Activated CD8-positive, alpha-beta memory T cell treated with anti-CD3 and anti-CD28 coated beads for 36 hours (primary cell): ENCODE measurements around the gene ELF5. TPM values are rescaled to one million over a fixed set of nuclear protein-coding genes. Genes with fewer than 3 reads are reported as not detected.

Experiments used
- CTCF ChIA-PET: fragments of 350-600 bp; sonication (Branson Sonifier 250); formaldehyde crosslinking; loops from one replicate; lab custom pipeline; 2021; ENCODE audit warnings: antibody characterized with exemption; lab: Charles Lee
- POLR2A ChIA-PET: fragments of 350-600 bp; sonication (Branson Sonifier 250); formaldehyde crosslinking; loops from one replicate; lab custom pipeline; 2021; ENCODE audit warnings: antibody characterized with exemption; lab: Charles Lee
- total RNA-seq, 2 experiments: library from RNA; stranded (reverse); gene quantifications; one replicate each; pipeline ENCODE4 v1.2.3, GENCODE V29; 2021

The ELF5 gene
- not detected for total RNA-seq

DNA sequence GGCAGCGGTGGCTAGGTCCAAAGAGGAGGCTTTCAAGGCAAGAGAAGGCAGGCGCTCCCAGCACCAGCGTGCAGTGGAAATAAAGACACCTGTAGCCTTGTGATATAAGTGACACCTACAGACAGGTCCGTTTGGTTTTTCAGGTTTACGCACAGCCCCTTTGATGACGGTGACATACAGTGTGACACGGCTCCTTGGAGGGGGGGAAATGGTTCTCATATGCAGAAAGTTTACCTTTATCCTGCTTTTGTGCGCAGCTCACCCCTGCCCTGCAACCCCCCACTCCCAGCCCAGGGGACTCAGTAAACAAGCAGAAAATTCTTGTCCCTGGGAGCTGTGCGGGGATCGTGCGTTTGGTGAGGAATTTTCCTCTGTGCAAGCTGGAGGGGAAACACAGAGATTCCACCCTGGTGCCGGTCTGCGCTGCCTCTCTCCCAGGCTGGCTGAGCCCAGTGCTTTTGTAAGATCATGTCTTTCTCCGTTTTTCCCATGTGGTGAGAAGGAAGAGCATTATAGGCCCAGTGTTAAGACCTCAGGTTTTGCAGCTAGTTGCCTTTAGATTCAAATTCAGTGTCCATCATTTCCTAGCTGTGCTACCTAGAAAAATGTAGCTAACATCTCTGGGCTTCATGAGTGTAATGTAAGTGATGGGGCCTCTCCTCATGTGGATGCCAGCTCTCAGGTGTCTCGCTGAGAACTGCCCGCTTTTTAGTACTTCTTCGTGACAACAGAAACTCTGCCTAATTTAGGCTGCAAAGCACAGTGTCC is at the start of gene ELF5:
TSS of gene ELF5 (minus strand) at position 113 of the 768 bp plus-strand sequence. CDS start 8,045 bp downstream, outside the sequence.
- CTCF ChIA-PET: interaction anchor here (0.6 to 2.3 kb wide), 3 partner anchors 13 to 974 kb away, joined by 3 to 8 read pairs (median 5); no protein-coding TSS in a partner anchor

DNA sequence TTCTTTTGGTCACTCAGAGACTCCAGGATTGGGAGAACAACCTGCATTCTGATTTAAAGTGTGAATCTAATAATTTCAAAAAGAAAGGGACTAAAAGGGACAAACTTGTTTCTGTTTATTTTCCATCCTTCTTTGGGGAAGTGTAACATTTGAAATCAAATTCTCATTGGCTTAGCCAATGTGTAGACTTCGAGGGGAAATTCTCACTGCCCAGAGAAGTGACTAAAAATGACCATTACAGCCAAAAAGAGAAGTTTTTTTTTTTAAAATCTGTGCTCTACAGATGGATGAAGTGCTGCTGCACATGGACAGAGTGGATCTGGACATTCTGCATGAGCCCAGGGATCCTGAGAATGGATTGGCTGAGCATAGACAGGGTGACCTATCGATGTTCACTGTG is 49.4 kb upstream of the ELF5 start:
- ChIA-PET POLR2A (no interaction called here), CTCF (no interaction called here)

More for the DNA sequence above, at the start of gene ELF5:
- POLR2A ChIA-PET: no interaction called here

DNA sequence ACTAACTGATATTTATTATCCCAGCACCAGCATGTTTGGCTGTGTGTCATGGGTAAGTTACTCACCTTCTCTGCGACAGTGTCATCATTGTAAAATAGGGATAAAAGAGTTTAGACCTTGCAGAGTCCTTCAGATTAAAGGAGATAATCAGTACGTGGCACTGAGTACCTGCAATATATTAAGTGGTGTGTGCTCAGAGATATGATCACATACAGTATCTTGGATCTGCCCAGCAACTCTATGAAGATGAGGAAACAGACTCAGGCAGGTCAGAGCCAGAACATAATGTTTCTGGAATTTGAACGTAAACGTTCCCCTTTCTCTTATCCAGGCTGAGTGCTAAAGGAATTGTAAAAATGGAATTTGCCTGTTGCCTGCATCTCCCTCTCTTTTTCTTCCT is 46.9 kb upstream of the ELF5 start:
- CTCF ChIA-PET: interaction anchor here (1.0 kb wide), 1 partner anchor 753 kb away, joined by 3 read pairs; no protein-coding TSS in a partner anchor
- POLR2A ChIA-PET: no interaction called here

DNA sequence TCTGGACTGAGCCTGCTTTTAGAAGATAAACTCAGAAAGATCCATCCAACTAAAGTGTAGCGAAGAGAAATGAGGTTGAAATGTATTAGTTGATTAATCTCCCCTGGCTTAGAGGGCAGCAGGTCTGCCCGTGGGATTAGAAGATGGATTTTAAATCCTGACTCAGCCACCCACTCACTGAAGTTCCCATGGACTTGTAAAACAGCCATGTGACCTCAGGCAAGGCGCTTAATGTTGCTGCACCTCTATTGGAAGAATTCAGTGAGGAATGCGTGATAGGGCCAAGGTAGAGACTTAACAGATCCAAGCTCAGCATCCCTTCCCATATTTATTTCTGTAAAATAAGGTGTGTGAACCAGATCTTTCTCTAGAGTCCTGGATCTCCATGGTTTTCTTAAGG is 45.1 kb upstream of the ELF5 start:
- CTCF ChIA-PET: no interaction called here

DNA sequence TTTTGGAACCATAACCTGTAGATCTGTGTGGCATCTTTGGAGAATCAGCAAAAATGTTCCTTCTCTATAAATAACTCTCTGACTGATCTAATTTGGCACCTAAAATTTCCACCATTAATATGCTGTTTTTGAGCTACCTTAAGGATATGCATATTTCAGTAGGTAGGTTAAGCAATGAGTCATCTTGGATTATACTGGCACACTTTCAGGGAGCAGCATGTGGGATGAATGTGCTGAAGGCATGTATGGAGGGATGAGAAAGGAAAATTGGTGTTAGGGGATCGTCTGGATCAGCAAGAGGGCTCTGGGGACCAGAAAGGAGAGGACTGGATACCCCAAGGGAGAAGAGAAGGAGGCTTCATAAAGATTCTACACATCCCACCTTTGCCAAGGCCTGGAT is 44.6 kb upstream of the ELF5 start:
- CTCF ChIA-PET: no interaction called here
- POLR2A ChIA-PET: no interaction called here

More for the DNA sequence above, 45.1 kb upstream of the ELF5 start:
- POLR2A ChIA-PET: no interaction called here

DNA sequence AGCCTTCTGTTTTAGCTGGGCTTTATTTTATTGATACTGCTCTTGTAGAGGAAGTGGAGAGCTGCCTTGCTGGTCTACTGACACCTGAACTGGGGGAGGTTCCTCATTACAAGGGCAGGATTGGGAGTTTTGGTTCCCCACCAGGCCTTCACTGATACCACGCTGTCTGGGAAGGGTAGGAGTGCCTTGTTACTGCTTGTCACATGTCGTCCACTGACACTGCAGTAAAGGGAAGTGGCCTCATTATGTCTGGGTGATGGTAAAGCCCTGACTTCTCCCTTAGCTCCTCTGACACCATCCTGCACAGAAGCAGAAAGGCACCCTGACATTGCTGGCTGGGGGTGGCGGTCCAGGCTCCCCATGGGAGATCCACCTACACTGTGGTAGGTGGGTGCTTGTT is 38.7 kb upstream of the ELF5 start:
- ChIA-PET CTCF (no interaction called here), POLR2A (no interaction called here)

DNA sequence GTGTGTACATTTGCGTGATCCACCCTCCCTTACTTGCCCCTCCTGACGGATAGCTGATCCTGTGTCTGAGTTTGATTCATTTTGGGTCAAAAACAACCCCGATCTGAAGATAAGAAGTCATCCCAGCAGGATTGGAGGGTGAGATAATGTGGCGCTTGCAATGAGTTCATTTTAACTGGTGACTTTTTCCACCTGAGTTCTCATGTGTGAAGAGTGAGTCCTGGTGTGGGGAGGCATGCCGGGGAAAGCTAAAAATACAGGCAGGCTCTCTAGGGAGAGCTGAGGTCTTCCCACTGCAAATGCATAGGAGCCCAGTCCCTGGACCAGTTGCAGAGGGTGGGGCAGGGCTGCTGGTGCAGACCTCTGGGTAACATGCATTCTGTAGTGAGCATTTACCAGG is 35.7 kb upstream of the ELF5 start:
- CTCF ChIA-PET: no interaction called here
- POLR2A ChIA-PET: no interaction called here

DNA sequence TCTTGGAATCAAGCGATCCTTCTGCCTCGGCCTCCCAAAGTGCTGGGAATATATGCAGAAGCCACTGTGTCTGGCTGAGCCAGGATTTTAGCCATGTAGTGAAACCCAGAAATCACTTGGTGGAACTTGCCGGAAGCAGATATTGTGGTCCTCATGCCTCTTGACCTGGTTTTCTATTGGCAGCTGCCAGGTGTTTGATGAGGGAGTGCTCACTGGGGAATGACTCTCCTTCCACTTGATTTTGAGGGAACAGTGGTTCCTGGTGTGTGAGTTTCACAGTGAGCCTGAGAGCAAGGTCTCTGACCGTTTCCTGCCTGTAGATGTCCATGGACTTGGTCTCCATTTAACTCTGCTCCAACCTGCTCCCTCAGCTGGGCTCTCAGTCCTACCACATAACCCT is 34.7 kb upstream of the ELF5 start:
- ChIA-PET CTCF (no interaction called here), POLR2A (no interaction called here)

DNA sequence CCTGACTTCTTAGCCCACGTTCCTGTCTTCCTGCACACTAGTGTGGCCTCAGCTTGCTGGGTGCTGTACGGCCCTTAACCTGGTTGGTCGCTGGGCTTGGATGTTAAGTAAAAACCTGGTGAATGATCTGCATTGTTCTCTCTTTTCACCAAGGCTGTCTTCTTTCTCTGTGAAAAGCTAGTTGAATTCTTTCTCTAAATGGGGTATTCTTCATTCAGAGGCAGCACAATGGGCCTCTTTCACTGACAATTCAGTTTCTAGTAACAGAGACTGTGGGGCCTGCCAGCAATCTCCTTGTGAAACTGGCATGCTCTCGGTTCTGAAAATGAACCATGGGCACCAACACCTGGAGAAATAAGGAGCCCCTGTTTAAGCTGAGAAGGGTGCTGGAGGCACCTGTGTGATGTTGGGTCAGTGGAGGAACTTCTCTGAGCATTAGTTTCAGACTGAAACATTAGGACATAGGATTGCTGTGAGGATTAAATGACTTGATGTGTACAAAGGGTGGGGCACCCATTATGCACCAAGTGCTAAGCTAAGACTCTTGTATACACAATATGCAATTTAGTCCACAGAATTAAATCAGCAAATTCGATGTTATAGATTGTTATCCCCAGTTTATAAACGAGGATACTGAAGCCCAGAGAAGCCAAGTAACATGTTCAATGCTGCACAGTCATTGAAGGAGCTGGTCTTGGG is 33.1 kb upstream of the ELF5 start:
- ChIA-PET POLR2A (no interaction called here), CTCF (no interaction called here)

DNA sequence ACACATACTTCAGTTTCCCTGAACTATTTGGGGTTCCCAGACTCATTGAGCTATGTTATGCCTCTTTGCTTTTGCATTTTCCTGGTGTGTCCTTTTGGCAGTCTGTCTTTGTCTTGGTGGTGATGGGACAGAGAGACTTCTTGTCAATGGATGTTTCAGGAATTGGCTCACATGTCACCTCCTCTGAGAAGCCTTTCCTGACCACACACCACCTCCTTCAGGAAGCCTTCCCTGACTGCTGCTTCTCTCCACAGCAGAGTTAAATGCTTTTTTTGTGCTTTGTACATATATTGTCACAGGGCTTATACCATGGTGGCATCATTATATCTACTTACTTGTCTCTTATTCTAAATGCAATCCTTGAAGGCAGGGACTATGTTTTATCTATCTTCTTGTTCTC is 28.5 kb upstream of the ELF5 start:
- CTCF ChIA-PET: no interaction called here
- POLR2A ChIA-PET: no interaction called here

DNA sequence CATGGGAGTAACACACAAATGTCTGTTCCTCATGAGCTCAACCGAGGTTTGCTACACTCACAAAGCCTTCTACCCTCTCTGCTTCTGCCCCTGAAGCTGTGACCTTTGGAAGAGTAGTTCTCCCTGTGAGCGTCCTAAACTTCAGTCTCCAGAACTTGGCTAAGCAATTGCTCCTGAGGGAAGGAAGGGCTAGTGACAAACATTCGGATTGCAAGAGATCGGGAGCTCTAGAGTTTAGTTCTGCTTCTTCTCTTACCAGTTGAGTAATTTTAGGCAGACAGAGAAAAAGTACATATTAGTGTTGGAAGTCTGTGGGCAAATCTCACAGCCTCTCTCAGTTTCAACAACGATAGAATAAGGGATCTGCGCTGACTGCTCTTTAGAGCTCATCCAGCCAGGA is 27.3 kb upstream of the ELF5 start:
- CTCF ChIA-PET: no interaction called here
- POLR2A ChIA-PET: no interaction called here

DNA sequence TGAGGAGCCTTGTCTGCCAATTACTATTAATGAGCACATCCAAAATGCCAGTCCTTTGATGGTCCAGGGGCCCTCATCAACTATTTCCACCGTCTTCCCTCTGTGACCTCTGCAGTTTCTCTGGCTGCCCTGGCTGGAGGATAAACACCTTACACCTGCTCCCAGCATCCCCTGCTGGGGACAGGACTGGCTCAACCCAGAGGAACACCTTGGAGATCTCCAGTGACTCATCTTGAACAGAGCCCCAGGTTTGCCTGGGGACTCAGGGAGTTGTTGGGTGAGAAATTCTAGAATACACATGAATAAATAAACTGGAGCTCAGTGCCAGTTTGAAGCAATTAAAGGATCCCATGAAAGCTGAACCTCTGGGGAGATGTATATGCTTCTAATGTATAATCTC is 24.0 kb upstream of the ELF5 start:
- ChIA-PET CTCF (interaction anchor here (0.7 kb wide), 1 partner anchor 73 kb away, joined by 3 read pairs; no protein-coding TSS in a partner anchor), POLR2A (no interaction called here)

DNA sequence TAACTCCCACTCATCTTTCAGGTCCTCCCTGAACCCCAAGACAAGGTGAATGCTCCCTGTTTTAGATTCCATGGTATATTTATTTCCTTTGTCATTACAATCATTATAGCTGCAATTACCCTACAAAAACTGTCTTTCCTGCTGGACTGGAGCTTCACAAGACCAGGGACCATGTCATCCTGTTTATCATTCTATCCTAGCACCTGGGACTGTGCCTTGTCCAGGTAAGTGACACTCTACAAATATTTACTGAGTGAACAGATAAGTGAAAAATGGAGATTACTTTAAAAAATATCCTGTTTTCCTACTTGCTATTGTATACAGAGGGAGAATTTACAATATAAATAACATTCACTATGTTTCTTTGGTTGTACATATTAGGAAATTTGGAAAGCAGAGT is 22.5 kb upstream of the ELF5 start:
- POLR2A ChIA-PET: no interaction called here
- CTCF ChIA-PET: no interaction called here

DNA sequence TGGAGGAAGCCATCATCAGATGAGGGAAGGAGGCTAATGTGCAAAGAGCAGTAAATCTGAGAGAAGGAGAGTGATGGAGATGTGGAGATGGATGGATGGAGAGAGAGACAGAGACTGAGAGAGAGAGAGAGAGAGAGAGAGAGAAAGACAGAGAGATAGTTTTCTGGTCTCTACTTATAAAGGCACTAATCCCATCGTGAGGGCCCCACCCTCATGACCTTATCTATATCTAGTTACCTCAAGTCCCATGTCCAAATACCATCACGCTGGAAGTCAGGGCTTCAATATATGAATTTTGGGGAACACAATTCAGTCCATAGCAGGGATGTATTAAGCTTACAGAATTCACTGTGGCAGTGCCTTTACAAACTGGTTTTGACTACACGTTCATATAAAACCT is 21.2 kb upstream of the ELF5 start:
- ChIA-PET CTCF (no interaction called here), POLR2A (no interaction called here)

DNA sequence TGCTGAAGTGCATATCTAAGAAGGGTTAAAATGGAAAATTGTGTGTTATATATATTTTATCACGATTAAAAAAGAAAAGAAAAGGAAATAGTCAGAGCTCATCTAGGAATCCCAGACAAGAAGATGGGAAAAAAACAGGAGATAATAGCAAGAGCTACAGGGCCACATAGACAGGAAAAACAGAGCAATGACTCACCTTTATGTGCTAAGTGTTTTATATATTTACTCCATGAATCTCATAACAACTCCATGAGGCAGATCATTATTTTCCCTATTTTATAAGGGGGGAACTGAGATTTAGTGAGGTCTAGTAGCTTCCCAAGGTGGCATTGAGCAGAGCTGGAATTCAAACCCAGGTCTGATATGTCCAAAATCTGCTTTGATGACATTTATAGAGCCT is 18.1 kb upstream of the ELF5 start:
- CTCF ChIA-PET: no interaction called here
- POLR2A ChIA-PET: no interaction called here

DNA sequence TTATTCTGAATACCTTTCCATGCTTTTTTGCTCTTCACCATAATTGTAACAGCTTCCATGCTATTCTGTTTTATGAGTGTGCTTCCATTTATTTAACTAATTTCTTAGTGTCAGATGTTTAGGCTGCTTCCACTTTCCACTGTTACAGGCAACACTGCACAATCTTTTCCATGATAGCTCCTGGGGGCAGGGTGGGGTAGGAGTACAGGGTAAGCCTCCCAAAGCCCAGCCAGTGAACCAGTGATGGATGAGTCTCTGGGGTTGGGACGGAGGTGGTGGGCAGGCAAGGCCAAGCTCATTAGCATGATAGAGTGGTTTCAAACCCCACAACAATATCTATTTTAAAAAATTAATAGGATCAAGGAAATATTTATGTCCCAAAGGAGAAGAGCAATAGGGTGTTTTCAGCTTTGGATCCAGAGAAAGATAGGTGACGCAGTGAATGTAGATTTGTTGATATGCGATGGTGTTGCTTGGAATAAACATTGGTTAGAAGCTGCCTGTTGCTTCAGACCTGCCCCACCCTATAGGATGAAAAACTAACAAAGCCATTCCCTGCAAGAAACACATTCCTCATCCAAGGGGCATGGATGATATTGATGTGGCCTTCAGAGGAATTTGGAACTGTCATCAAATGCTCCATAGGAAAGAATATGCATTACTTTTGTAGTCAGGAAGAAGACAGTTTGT is 17.1 kb upstream of the ELF5 start:
- ChIA-PET POLR2A (no interaction called here), CTCF (interaction anchor here (0.7 kb wide), 1 partner anchor 93 kb away, joined by 3 read pairs; no protein-coding TSS in a partner anchor)

DNA sequence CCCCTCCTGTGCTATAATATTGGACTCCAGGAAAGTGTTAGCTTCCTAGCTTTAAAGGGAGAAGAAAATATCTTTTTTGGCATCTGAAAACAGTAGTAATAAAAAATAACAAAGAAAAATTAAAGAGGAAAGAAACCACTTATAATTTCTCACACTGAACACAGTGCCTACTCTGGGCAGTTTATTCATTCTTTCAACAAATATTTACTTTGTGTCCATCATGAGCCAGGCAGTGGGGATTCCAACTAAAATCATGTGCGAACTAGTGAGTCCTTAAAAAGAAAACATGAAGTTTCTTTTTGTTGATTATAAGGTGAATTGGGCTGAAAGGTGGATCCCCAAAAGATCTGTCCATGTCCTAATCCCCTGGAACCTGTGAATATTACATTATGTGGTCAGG is 16.0 kb upstream of the ELF5 start:
- ChIA-PET CTCF (no interaction called here), POLR2A (no interaction called here)

DNA sequence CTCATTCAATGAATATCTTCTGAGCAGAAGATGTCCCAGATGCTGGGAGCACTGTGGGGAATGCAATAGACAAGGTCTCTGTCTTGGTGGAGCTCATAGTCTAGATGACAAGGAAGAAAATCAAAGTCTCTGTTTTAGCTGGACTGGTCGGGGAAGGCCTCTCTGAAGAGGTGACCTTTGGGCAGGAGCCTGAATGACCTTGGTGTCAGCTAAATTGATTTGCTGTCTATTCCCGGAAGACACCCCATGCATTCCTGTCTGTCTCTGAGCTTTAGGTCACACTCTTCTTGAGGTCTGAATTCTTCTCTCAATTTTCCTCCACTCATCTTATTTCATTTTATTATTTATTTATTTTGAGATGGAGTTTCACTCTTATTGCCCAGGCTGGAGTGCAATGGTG is 14.5 kb upstream of the ELF5 start:
- ChIA-PET POLR2A (no interaction called here), CTCF (no interaction called here)

DNA sequence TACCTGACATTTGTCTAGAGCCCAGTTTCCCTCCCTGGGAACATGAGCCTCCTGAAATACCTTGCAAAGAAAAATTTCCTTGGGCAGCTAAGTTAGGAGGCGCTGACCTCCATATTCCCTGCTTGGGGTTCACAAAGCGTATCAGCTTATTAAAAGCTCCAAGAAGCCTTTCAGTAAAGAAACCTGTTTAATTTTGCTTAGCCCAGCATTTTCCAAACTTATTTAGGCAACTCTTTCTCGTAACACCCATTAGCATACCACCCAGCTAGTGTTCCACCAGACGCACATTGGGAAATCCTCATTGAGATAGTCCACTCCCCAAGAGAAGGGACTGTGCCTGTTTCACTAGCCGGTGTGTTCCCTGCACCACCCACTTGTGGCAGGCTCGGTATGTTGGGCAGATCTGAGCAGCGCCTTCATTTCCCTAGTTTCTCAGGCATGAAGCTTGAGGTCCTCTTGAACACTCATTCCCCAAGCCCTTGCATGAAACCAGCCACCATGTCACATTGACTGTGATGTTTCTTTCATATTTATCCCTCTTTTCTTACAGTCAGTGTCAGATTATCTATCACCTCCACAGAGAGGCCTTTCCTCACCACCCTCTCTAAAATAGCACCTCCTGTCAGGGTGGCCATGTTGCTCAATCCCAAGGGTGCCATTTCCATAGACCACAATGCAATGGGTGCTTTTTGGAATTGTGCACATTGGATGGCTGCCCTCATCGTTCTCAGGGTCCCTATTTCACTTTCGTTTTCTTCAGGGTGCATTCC is 12.5 kb upstream of the ELF5 start:
- POLR2A ChIA-PET: no interaction called here

DNA sequence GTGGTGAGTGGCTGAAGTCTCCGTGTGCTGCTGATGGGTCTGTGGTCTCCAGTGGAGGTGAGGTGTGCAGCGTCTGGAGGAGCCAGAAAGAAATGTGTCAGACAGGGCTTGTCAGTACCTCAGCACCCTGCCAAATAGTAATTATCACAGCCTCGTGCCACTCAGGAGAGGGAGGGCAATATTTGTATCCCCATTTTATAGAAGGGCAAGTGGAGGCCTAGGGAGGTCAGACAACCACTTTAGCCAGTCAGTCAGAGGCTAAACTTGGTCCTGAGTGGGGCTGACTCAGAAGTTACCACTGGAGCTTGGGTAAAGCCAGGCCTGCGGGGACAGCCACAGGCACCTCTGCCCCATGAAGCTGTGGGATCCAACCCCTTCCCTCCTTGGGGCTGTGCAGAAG is 11.5 kb upstream of the ELF5 start:
- CTCF ChIA-PET: no interaction called here
- POLR2A ChIA-PET: no interaction called here

More for the DNA sequence above, 12.5 kb upstream of the ELF5 start:
- CTCF ChIA-PET: interaction anchor here (1.2 kb wide), 1 partner anchor 13 kb away, joined by 3 read pairs; no protein-coding TSS in a partner anchor
